A549 (cell line): ENCODE measurements around the gene RCAN2. TPM values are rescaled to one million over a fixed set of nuclear protein-coding genes. Genes with fewer than 3 reads are reported as not detected.

Experiments
- ATAC-seq, 2 experiments: fragments of 200-7000 bp in 1 of 2; fragments of >200 bp in 1 of 2; cut with Nextera tagmentation in 1 of 2; cut with Tn5 transposase in 1 of 2; 3 replicates each; pipeline versions ENCODE4 v1.8.0 to v1.9.1; 2018 to 2020; ENCODE audit warnings: mild to moderate bottlenecking in 1 of 2, moderate library complexity in 1 of 2
- CTCF ChIA-PET: fragments of 300-600 bp; sonication (Branson Sonifier 250); formaldehyde crosslinking; extraction: SDS; loops from one replicate; lab custom pipeline; 2021; ENCODE audit warnings: antibody characterized with exemption, inconsistent platforms; lab: Yijun Ruan, JAX
- POLR2A ChIA-PET: fragments of 350-600 bp; formaldehyde crosslinking; extraction: SDS; loops from one replicate; lab custom pipeline; 2021; ENCODE audit warnings: antibody characterized with exemption, inconsistent platforms; lab: Yijun Ruan, JAX
- DNase-seq, 2 experiments: peaks; one replicate each; pipeline versions ENCODE4 v3.0.0 to v3.0.0-alpha.2; 2011 to 2016; ENCODE audit warnings: low read depth in 1 of 2, low spot score in 1 of 2
- FAIRE-seq: peaks from 2 replicates; lab custom pipeline; 2011; peaks lifted over from hg19 to GRCh38; lab: Jason Lieb, UNC
- H3K27ac ChIP-seq, 2 experiments: fragments of >200 bp; sonication (Bioruptor Twin); formaldehyde crosslinking; 3 replicates each; pipeline ENCODE4 v1.5.1; 2016 to 2017
- H3K4me1 ChIP-seq: fragments of >200 bp; sonication (Bioruptor Twin); formaldehyde crosslinking; 3 replicates; pipeline ENCODE4 v1.6.1; 2016
- H3K4me2 ChIP-seq: fragments of >200 bp; sonication (Bioruptor Twin); formaldehyde crosslinking; 3 replicates; pipeline ENCODE4 v1.6.1; 2016
- H3K4me3 ChIP-seq: fragments of >200 bp; sonication (Bioruptor Twin); formaldehyde crosslinking; 3 replicates; pipeline ENCODE4 v1.5.1; 2016
- H3K9me3 ChIP-seq: fragments of >200 bp; sonication (Bioruptor Twin); formaldehyde crosslinking; 3 replicates; pipeline ENCODE4 v1.6.1; 2016
- BCL3 ChIP-seq: fragments of >200 bp; sonication (Bioruptor Twin); formaldehyde crosslinking; IDR thresholded peaks from 3 replicates; pipeline ENCODE4 v1.6.1; 2016
- BHLHE40 ChIP-seq: IDR thresholded peaks from 2 replicates; pipeline ENCODE4 v1.6.1; 2012; ENCODE audit warnings: low read depth, low read length, inconsistent platforms
- CBX2 ChIP-seq: fragments of 200-600 bp; sonication (generic); IDR thresholded peaks from 2 replicates; pipeline ENCODE4 v1.6.1; 2016; ENCODE audit warnings: low read depth, mild to moderate bottlenecking, borderline replicate concordance
- CEBPB ChIP-seq, 2 experiments: fragments of >200 bp in 1 of 2; sonication (Bioruptor Twin) in 1 of 2; formaldehyde crosslinking in 1 of 2; IDR thresholded peaks; 2 replicates each; pipeline ENCODE4 v1.6.1; 2012 to 2016
- CHD2 ChIP-seq: fragments of 150-350 bp; IDR thresholded peaks from 2 replicates; pipeline ENCODE4 v1.6.1; 2014; ENCODE audit warnings: low read length; ENCODE audit not compliant: partially characterized antibody
- CHD4 ChIP-seq: fragments of 200-600 bp; sonication (generic); IDR thresholded peaks from 2 replicates; pipeline ENCODE4 v1.6.1; 2016; ENCODE audit warnings: antibody characterized with exemption, mild to moderate bottlenecking, borderline replicate concordance
- E2F6 ChIP-seq: IDR thresholded peaks from 2 replicates; pipeline ENCODE4 v1.6.1; 2012; ENCODE audit warnings: low read depth, borderline replicate concordance
- EHF ChIP-seq: fragments of 250-450 bp; sonication (Bioruptor Pico); IDR thresholded peaks from 2 replicates; pipeline ENCODE4 v1.5.0; 2020; ENCODE audit warnings: mild to moderate bottlenecking
- ELK1 ChIP-seq: fragments of 150-350 bp; IDR thresholded peaks from 2 replicates; pipeline ENCODE4 v1.6.1; 2014; ENCODE audit warnings: low read depth, mild to moderate bottlenecking, low read length
- ESRRA ChIP-seq: fragments of 150-350 bp; IDR thresholded peaks from 2 replicates; pipeline ENCODE4 v1.6.1; 2014; ENCODE audit warnings: mild to moderate bottlenecking, low read length, borderline replicate concordance
- FOSB ChIP-seq: fragments of 250-450 bp; sonication (Bioruptor Pico); IDR thresholded peaks from 2 replicates; pipeline ENCODE4 v1.5.0; 2020; ENCODE audit warnings: mild to moderate bottlenecking, moderate library complexity
- FOXS1 ChIP-seq: fragments of 250-450 bp; sonication (Bioruptor Pico); IDR thresholded peaks from 2 replicates; pipeline ENCODE4 v1.5.0; 2020; ENCODE audit warnings: mild to moderate bottlenecking, moderate library complexity
- HDAC2 ChIP-seq: fragments of 200-600 bp; sonication (generic); IDR thresholded peaks from 2 replicates; pipeline ENCODE4 v1.6.1; 2016
- HES2 ChIP-seq: fragments of >200 bp; sonication (Bioruptor Twin); formaldehyde crosslinking; IDR thresholded peaks from 2 replicates; pipeline ENCODE4 v1.6.1; 2016
- HOXB13 ChIP-seq: fragments of 250-450 bp; sonication (Bioruptor Pico); IDR thresholded peaks from 2 replicates; pipeline ENCODE4 v1.5.0; 2020; ENCODE audit warnings: low read depth, mild to moderate bottlenecking, moderate library complexity
- KDM1A ChIP-seq: fragments of 200-600 bp; sonication (generic); IDR thresholded peaks from 2 replicates; pipeline ENCODE4 v1.6.1; 2016; ENCODE audit warnings: low read depth, mild to moderate bottlenecking
- NFE2L2 ChIP-seq: fragments of 150-350 bp; conservative IDR thresholded peaks from 2 replicates; pipeline ENCODE4 v1.6.1; 2014; ENCODE audit warnings: low read length
- NR3C1 ChIP-seq: fragments of >200 bp; sonication (Bioruptor Twin); formaldehyde crosslinking; IDR thresholded peaks from 3 replicates; pipeline ENCODE4 v1.6.1; 2017
- PHF8 ChIP-seq: fragments of 200-600 bp; sonication (generic); IDR thresholded peaks from 2 replicates; pipeline ENCODE4 v1.6.1; 2016; ENCODE audit warnings: low read depth, mild to moderate bottlenecking, antibody characterized with exemption, moderate library complexity, borderline replicate concordance
- POLR2A ChIP-seq: IDR thresholded peaks from 2 replicates; pipeline ENCODE4 v1.6.1; 2012; ENCODE audit warnings: mild to moderate bottlenecking, low read length
- POLR2AphosphoS2 ChIP-seq: conservative IDR thresholded peaks from 2 replicates; pipeline ENCODE4 v1.6.1; 2012; ENCODE audit warnings: low read length, improper control_type of control experiment, inconsistent platforms
- RARB ChIP-seq: fragments of 250-450 bp; sonication (Bioruptor Pico); IDR thresholded peaks from 2 replicates; pipeline ENCODE4 v1.8.0; 2021; ENCODE audit warnings: mild to moderate bottlenecking, moderate library complexity
- RCOR1 ChIP-seq: fragments of 150-350 bp; IDR thresholded peaks from 2 replicates; pipeline ENCODE4 v1.6.1; 2014; ENCODE audit warnings: antibody characterized with exemption, low read length, low read depth
- REST ChIP-seq: fragments of 200-600 bp; sonication (generic); IDR thresholded peaks from 2 replicates; pipeline ENCODE4 v1.6.1; 2016; ENCODE audit warnings: antibody characterized with exemption, mild to moderate bottlenecking, moderate library complexity
- RFX5 ChIP-seq: fragments of 450-650 bp; IDR thresholded peaks from 2 replicates; pipeline ENCODE4 v1.7.1; 2014; ENCODE audit warnings: antibody characterized with exemption, mild to moderate bottlenecking, moderate library complexity
- SREBF2 ChIP-seq: fragments of 450-650 bp; IDR thresholded peaks from 2 replicates; pipeline ENCODE4 v1.6.1; 2014; ENCODE audit warnings: mild to moderate bottlenecking, moderate library complexity
- TFCP2L1 ChIP-seq: fragments of 250-450 bp; sonication (Bioruptor Pico); IDR thresholded peaks from 2 replicates; pipeline ENCODE4 v1.5.0; 2021; ENCODE audit warnings: mild to moderate bottlenecking
- TP53 ChIP-seq: fragments of 250-450 bp; sonication (Bioruptor Pico); IDR thresholded peaks from 2 replicates; pipeline ENCODE4 v1.5.0; 2021; ENCODE audit warnings: mild to moderate bottlenecking, moderate library complexity
- ZC3H11A ChIP-seq: fragments of 450-650 bp; IDR thresholded peaks from 2 replicates; pipeline ENCODE4 v1.6.1; 2014; ENCODE audit warnings: antibody characterized with exemption, mild to moderate bottlenecking
- ZFP36 ChIP-seq: fragments of 450-650 bp; IDR thresholded peaks from 2 replicates; pipeline ENCODE4 v1.6.1; 2014; ENCODE audit warnings: borderline replicate concordance; ENCODE audit not compliant: partially characterized antibody
- ZSCAN20 ChIP-seq: fragments of 250-450 bp; sonication (Bioruptor Pico); IDR thresholded peaks from 2 replicates; pipeline ENCODE4 v1.8.0; 2022; ENCODE audit warnings: mild to moderate bottlenecking, moderate library complexity
- WGBS: methylation state at CpG from one replicate; pipeline ENCODE4 v1.1.6; 2017; ENCODE audit errors: missing lambda C conversion rate; 5-methylcytosine and 5-hydroxymethylcytosine counted together
- polyA plus RNA-seq, 4 experiments: library from polyadenylated mRNA; depleted of rRNA in 3 of 4; stranded (reverse); fragments of >200 nt; fragmentation: RNase III in 1 of 4; extraction: RNeasy Plus Mini Kit Qiagen cat#74134 plus additional on column Dnase treatment in 1 of 4; gene quantifications; 2 replicates in 3 of 4; 3 replicates in 1 of 4; pipeline ENCODE4 v1.2.3, GENCODE V29; 2011 to 2017

Gene RCAN2
- polyA plus RNA-seq, 2 of the 4 experiments (the other 2 are of a cell fraction), result not detected

- TF ChIP-seq REST, result no peak
- TF ChIP-seq CHD2, result no peak
- no peak for TF ChIP-seq HOXB13 (CRISPR knock-in tag)
- no peak for TF ChIP-seq ZSCAN20 (CRISPR knock-in tag)
- TF ChIP-seq ZC3H11A, result no peak
- no peak for TF ChIP-seq ESRRA
- TF ChIP-seq NFE2L2, result no peak
- TF ChIP-seq CHD4, result no peak
Observed at GRCh38 chr6:46263707-46264086, 227.6 kb downstream of the RCAN2 start (continued).

GRCh38 chr6:46262928-46263706 is 228.1 kb downstream of the RCAN2 start:
- 44% methylated on average over 2 of the region's 2 CpGs for WGBS
- DNase-seq, result no peak
- ChIA-PET CTCF (no interaction called here), POLR2A (no interaction called here)
- no peak overlapping the region for H3K27ac ChIP-seq
- no peak for TF ChIP-seq FOXS1 (CRISPR knock-in tag)
- no peak for TF ChIP-seq ZC3H11A
- no peak for TF ChIP-seq ESRRA
- no peak for TF ChIP-seq POLR2AphosphoS2
- TF ChIP-seq BHLHE40, result no peak
- no peak for TF ChIP-seq TFCP2L1
- no peak for TF ChIP-seq CEBPB (IDR thresholded peaks at IDR 0.05)
- no peak for TF ChIP-seq HOXB13 (CRISPR knock-in tag)
- no peak for TF ChIP-seq NR3C1
- TF ChIP-seq TP53 (CRISPR knock-in tag), result no peak
- TF ChIP-seq FOSB (CRISPR knock-in tag), result no peak
- TF ChIP-seq RFX5, result no peak
- no peak for TF ChIP-seq CBX2
- no peak for TF ChIP-seq RCOR1
- TF ChIP-seq HES2, result no peak
- no peak for TF ChIP-seq SREBF2
- TF ChIP-seq CHD2, result no peak
- TF ChIP-seq PHF8, result no peak
- H3K4me3 ChIP-seq, result no peak overlapping the region
- no peaks in the 10 kb centered on the region for H3K4me1 ChIP-seq
- ATAC-seq, result no peak
- no peak for FAIRE-seq
- no peaks in the 10 kb centered on the region for H3K9me3 ChIP-seq
- no peak overlapping the region for H3K4me2 ChIP-seq

- FAIRE-seq, result no peak
Observed at GRCh38 chr6:46258249-46258648, 233.0 kb downstream of the RCAN2 start.

More at GRCh38 chr6:46258249-46258648, 233.0 kb downstream of the RCAN2 start:
- POLR2A ChIA-PET, result no interaction called here
- TF ChIP-seq E2F6 (no peak), ELK1 (no peak), RARB (CRISPR knock-in tag) (no peak), CEBPB (IDR thresholded peaks at IDR 0.05) (no peak), ZFP36 (no peak), HDAC2 (no peak), POLR2A (no peak), EHF (CRISPR knock-in tag) (no peak), CHD4 (no peak), KDM1A (no peak), BCL3 (no peak)
- WGBS, result 0% methylated on average over 2 of the region's 2 CpGs
- CTCF ChIA-PET, result no interaction called here
- Histone ChIP-seq H3K9me3 (no peaks in the 10 kb centered on the region), H3K4me3 (no peak overlapping the region), H3K27ac (no peak overlapping the region), H3K4me2 (no peak overlapping the region), H3K4me1 (no peaks in the 10 kb centered on the region)
- no peak for DNase-seq
- ATAC-seq, result no peak
